Natural killer cell treated with Interleukin-12 subunit alpha and Interleukin-12 subunit beta and Interleukin-15 and Interleukin-18, amount 100 ng/mL, for 72 hours (primary cell): Measurements from ENCODE around the gene TOP3B. TPM values are rescaled to one million over a fixed set of nuclear protein-coding genes. Genes with fewer than 3 reads are reported as not detected.

Experiments
- total RNA-seq, 2 donors: library from RNA; stranded (reverse); gene quantifications; one replicate each; pipeline ENCODE4 v1.2.3, GENCODE V29; 2022

Gene TOP3B
- total RNA-seq, 2 donors from 2014 or later = 45.3 to 83.5 TPM

Other genes with a start within 250 kb of the TOP3B start
- gene YPEL1, start 247.0 kb downstream of the TOP3B start, total RNA-seq = 10 to 100 TPM; 14.2 to 19.0 TPM
- gene MAPK1, start 115.1 kb downstream of the TOP3B start, total RNA-seq = 100 to 1,000 TPM; 168 to 176 TPM
- gene PPM1F, start 29.9 kb downstream of the TOP3B start, total RNA-seq = 10 to 100 TPM; 28.8 to 36.0 TPM